Fibroblast of villous mesenchyme (primary cell): ENCODE measurements around the gene MBNL1. TPM values are rescaled to one million over a fixed set of nuclear protein-coding genes. Genes with fewer than 3 reads are reported as not detected.

ENCODE experiments used
- DNase-seq: peaks from one replicate; pipeline ENCODE4 v3.0.0-alpha.2; 2010; ENCODE audit warnings: low read depth
- H3K4me3 ChIP-seq: 2 replicates; pipeline ENCODE4 v1.5.1; 2011; ENCODE audit warnings: low read depth, mild to moderate bottlenecking, low read length
- small RNA-seq: library from RNA; depleted of rRNA; stranded (forward); fragments of <200 nt; gene quantifications from one replicate; pipeline ENCODE3, GENCODE V24; 2012
- total RNA-seq: library from RNA; depleted of rRNA; stranded (reverse); fragments of >200 nt; gene quantifications from 2 replicates; pipeline ENCODE4 v1.2.3, GENCODE V29; 2012
- TF ChIP-seq, protein P1 (sequence below): IDR thresholded peaks from 2 replicates; pipeline ENCODE4 v1.5.1; 2012; ENCODE audit warnings: low read depth, mild to moderate bottlenecking, low read length; ENCODE audit not compliant: insufficient read depth

Gene MBNL1
- total RNA-seq, 1 donor, result 440 TPM

DNA sequence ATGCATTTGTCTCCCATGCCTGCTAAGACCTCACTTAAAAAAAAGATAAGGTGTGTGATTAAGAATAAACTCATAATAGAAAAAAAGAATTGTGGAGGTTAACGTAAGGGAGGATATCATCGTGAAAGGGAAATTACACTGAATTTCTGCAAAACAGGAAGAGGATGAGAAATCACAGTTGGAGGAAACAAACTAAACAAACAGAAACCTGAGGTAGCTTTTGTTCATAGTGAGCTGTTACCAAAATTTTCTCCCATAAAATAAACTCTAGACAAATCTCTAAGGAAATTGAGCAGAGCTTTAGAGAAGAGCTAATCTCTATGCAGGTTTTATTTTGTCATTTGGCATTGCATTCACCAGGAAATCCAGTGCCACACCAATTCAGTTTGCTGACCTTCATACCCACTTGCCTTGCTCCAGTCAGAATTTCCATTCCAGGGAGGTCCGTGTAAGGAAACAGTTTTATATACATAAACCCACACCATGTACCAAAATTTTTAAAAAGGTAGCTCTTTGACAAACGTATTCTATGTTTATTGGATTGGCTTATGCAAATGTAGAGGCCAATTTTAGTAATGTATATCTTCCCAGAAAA lies 231.2 kb downstream of the MBNL1 start:
- H3K4me3 ChIP-seq, result no peak overlapping the region
- TF ChIP-seq, protein P1, sequence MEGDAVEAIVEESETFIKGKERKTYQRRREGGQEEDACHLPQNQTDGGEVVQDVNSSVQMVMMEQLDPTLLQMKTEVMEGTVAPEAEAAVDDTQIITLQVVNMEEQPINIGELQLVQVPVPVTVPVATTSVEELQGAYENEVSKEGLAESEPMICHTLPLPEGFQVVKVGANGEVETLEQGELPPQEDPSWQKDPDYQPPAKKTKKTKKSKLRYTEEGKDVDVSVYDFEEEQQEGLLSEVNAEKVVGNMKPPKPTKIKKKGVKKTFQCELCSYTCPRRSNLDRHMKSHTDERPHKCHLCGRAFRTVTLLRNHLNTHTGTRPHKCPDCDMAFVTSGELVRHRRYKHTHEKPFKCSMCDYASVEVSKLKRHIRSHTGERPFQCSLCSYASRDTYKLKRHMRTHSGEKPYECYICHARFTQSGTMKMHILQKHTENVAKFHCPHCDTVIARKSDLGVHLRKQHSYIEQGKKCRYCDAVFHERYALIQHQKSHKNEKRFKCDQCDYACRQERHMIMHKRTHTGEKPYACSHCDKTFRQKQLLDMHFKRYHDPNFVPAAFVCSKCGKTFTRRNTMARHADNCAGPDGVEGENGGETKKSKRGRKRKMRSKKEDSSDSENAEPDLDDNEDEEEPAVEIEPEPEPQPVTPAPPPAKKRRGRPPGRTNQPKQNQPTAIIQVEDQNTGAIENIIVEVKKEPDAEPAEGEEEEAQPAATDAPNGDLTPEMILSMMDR, result no peak

DNA sequence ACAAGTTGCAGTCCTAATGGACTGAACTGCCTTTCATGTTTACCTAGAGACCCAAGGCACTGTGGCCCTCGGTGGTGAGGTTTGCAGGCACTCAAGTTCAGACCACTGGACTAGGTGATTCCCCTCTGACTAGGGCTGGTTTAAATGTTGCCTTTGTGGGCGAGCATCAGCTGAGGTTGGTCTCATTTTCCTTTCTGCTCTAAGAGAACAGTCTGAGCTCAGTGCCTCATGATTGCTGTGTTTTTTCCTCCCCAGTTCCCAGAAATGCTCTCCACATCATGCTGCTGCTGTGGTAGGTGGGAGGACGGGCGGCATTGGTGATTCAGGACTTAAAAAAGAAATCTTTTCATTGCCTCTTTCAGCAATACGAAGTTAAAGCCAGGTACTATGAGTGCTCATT lies 237.2 kb downstream of the MBNL1 start:
- H3K4me3 ChIP-seq, result no peak overlapping the region
- DNase-seq, result no peak
- TF ChIP-seq, protein P1, result no peak

More for the DNA sequence above, 231.2 kb downstream of the MBNL1 start:
- DNase-seq, result no peak

DNA sequence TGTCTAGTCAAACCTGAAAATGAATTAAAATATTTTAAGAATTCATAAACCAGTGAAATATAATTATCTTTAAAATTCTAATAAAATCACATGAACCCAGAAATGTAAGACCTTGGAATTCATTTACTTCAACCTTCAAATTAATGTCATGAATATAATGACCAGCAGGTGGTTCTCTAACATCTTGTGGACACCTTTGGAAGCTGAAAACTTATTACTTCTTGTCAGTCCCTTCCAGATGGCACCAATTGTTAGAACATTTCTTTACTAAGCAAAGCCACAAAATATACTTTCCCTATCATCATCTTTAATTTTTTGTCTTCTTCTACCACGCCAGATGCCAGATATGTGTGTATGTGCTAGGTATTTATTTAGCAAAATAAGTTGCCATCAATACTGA lies 240.0 kb downstream of the MBNL1 start:
- DNase-seq, result no peak
- TF ChIP-seq, protein P1, result peak; percentile 28

DNA sequence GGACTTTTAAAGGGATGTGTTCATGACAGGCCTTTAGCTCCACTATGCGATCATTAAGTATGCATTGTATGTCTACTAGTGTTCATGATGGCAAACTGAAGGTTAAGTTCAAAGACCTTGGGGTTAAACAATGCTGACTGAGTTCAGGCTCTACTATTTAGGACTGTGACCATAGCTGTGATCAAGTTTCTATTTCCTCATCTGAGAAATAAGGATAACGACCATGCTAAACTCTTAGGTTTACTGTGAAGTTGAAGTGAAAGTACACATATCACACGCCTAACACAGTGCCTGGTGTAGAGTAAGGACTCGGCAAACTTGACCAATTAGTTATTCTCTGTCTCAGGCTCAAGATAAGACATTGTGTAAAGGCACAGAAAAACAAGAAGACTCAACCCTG lies 243.2 kb downstream of the MBNL1 start:
- no peak for DNase-seq
- no peak overlapping the region for H3K4me3 ChIP-seq
- TF ChIP-seq, protein P1, result no peak

More for the DNA sequence above, 240.0 kb downstream of the MBNL1 start:
- no peak overlapping the region for H3K4me3 ChIP-seq

DNA sequence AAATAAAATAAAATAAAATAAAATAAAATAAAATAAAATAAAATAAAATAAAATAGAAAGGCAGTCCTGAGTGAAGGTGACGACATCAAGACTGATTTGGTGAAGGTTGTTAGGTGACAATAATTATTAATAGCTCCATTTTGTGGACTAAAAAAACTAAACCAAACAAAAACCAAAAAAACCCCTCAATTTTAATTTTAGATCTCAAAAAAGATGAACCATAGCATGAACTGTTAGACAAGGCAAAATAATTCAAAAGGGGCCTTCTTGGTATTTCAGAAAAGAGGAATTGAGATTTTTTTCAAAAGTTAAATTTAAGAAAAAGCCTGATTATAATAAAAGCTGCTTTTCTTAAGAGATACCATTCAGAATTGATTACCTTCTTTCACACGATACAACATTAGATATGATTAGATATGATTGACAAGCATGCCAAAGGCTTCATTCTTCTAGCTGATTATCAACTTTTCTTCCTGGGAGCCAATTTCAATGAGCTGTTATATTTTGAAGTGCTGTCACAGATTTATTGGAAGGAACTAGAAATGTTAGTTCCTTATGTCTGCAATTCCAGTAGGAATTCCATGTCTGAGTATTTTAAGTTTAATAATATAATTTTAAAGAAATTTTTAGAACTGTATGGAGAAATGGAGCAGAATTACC lies 244.7 kb downstream of the MBNL1 start:
- no peak overlapping the region for H3K4me3 ChIP-seq
- DNase-seq, result no peak
- TF ChIP-seq, protein P1, result no peak

Small RNA genes lying within 50 kb of the gene (small RNA-seq; reads per million reads assigned to genes)
- not detected for gene RF00019
